ENCODE results near the gene SGSM1. TPM values are rescaled to one million over a fixed set of nuclear protein-coding genes. Genes with fewer than 3 reads are reported as not detected.

Gene SGSM1
- total RNA-seq, 1 experiment from 2014 or later: 0.29 TPM

- intact Hi-C loops (cut with micrococcal nuclease): no loop called here
- ATAC-seq (no peak), DNase-seq (peak; percentile 43)
- no peaks in the 10 kb centered on the region for H3K9me2 ChIP-seq (replicated peaks; ENCODE audit: low read length)
- no peak overlapping the region; the same call in 1 of the 2 replicates for H3K4me3 ChIP-seq (ENCODE audit: low read length)
- POLR2A ChIA-PET (ENCODE audit: unreplicated experiment): no interaction called here
- 0 out of 2 replicates have a peak overlapping the region, but pooled peaks have one; percentile 48 for H2AFZ ChIP-seq (ENCODE audit: low read length)
- H3K4me1 ChIP-seq (ENCODE audit: insufficient read depth, low read length): no peaks in the 10 kb centered on the region
- H3K9ac ChIP-seq (ENCODE audit: low read length): no peak overlapping the region
- H3K9me3 ChIP-seq (ENCODE audit: low read length): no peaks in the 10 kb centered on the region
- CTCF ChIA-PET: no interaction called here
- peak overlapping the region; percentile 13; the same call in 1 of the 2 replicates for H3K4me2 ChIP-seq (ENCODE audit: low read length)
- no peak overlapping the region for H3K27ac ChIP-seq (ENCODE audit: low read length)
- H3K27me3 ChIP-seq (ENCODE audit: low read length): no peaks in the 10 kb centered on the region
- no peaks in the 10 kb centered on the region for H3F3A ChIP-seq (ENCODE audit: low read length, unreplicated experiment)
- BruUV-seq (replicated peaks): no TSS peak
- H4K20me1 ChIP-seq (ENCODE audit: low read length): no peaks in the 10 kb centered on the region
- no peaks in the 10 kb centered on the region for H3K79me2 ChIP-seq (ENCODE audit: low read length)
- TF ChIP-seq EZH2 (IDR thresholded peaks at IDR 0.05; ENCODE audit: low read length, unreplicated experiment) (no peak), EZH2phosphoT487 (IDR thresholded peaks at IDR 0.05; ENCODE audit: borderline replicate concordance, low read length) (no peak), CTCF (conservative IDR thresholded peaks at IDR 0.05; ENCODE audit: low read depth, low read length) (no peak)
- H3K36me3 ChIP-seq (ENCODE audit: low read depth, low read length): no peaks in the 10 kb centered on the region
Observed at GRCh38 chr22:24775769-24776492, 30.1 kb upstream of the SGSM1 start.

GRCh38 chr22:24776525-24776924, 29.5 kb upstream of the SGSM1 start:
- CTCF ChIA-PET: no interaction called here

More at GRCh38 chr22:24776525-24776924, 29.5 kb upstream of the SGSM1 start:
- ATAC-seq (no peak), DNase-seq (no peak)
- no peaks in the 10 kb centered on the region for H3K36me3 ChIP-seq (ENCODE audit: low read depth, low read length)
- no peaks in the 10 kb centered on the region for H3K79me2 ChIP-seq (ENCODE audit: low read length)
- H2AFZ ChIP-seq (ENCODE audit: low read length): no peak overlapping the region
- no peak overlapping the region for H3K4me3 ChIP-seq (ENCODE audit: low read length)
- TF ChIP-seq EZH2 (IDR thresholded peaks at IDR 0.05; ENCODE audit: low read length, unreplicated experiment) (no peak), EZH2phosphoT487 (IDR thresholded peaks at IDR 0.05; ENCODE audit: borderline replicate concordance, low read length) (no peak), CTCF (conservative IDR thresholded peaks at IDR 0.05; ENCODE audit: low read depth, low read length) (no peak)
- intact Hi-C loops (cut with micrococcal nuclease): no loop called here
- no peaks in the 10 kb centered on the region for H3K27me3 ChIP-seq (ENCODE audit: low read length)
- no peaks in the 10 kb centered on the region for H4K20me1 ChIP-seq (ENCODE audit: low read length)
- H3K9me2 ChIP-seq (replicated peaks; ENCODE audit: low read length): no peaks in the 10 kb centered on the region
- H3K9me3 ChIP-seq (ENCODE audit: low read length): no peaks in the 10 kb centered on the region
- H3K9ac ChIP-seq (ENCODE audit: low read length): no peak overlapping the region
- H3K4me1 ChIP-seq (ENCODE audit: insufficient read depth, low read length): no peaks in the 10 kb centered on the region
- no peak overlapping the region for H3K4me2 ChIP-seq (ENCODE audit: low read length)
- POLR2A ChIA-PET (ENCODE audit: unreplicated experiment): no interaction called here
- H3F3A ChIP-seq (ENCODE audit: low read length, unreplicated experiment): no peaks in the 10 kb centered on the region
- BruUV-seq (replicated peaks): no TSS peak
- H3K27ac ChIP-seq (ENCODE audit: low read length): no peak overlapping the region
